ENCODE measurements around the gene NSA2. TPM values are rescaled to one million over a fixed set of nuclear protein-coding genes. Genes with fewer than 3 reads are reported as not detected.

The NSA2 gene
- total RNA-seq, 1 experiment from 2014 or later, result 75.6 TPM

DNA sequence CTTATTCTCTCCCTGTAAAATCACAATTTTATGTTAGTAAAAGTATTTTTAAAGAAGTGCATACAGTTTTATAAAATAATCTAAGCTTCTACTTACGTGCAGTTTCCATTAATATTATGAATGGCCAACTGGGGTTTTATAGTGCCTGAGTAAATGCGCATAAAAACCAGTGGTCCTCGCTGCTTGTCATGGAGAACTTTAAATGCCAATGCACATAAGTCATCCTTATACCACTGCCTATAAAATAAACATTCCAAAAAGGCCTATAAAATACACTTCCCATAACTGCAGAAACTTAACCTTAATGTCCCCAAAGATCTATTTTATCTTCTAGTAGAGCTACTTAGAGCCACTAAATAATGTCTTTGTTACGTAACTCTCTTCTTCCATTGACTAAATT is 28.6 kb upstream of the NSA2 start:
- Mint-ChIP-seq H3K9me3 (no peaks in the 10 kb centered on the region), H3K27me3 (ENCODE audit: low read depth) (no peaks in the 10 kb centered on the region), H3K4me1 (no peaks in the 10 kb centered on the region), H3K27ac (no peak overlapping the region), H3K36me3 (peaks cover 26% of the 10 kb centered on the region), H3K4me3 (no peak overlapping the region)
- ChIA-PET CTCF (no interaction called here), POLR2A (no interaction called here)
- DNase-seq (ENCODE audit: low spot score), result no peak
- ATAC-seq, result no peak
- TF ChIP-seq, protein P1, sequence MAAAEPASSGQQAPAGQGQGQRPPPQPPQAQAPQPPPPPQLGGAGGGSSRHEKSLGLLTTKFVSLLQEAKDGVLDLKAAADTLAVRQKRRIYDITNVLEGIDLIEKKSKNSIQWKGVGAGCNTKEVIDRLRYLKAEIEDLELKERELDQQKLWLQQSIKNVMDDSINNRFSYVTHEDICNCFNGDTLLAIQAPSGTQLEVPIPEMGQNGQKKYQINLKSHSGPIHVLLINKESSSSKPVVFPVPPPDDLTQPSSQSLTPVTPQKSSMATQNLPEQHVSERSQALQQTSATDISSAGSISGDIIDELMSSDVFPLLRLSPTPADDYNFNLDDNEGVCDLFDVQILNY (CRISPR knock-in tag; IDR thresholded peaks at IDR 0.05), result no peak
- no peak for TF ChIP-seq SMAD3 (CRISPR knock-in tag; IDR thresholded peaks at IDR 0.05; ENCODE audit: borderline replicate concordance)
- TF ChIP-seq, protein P2, sequence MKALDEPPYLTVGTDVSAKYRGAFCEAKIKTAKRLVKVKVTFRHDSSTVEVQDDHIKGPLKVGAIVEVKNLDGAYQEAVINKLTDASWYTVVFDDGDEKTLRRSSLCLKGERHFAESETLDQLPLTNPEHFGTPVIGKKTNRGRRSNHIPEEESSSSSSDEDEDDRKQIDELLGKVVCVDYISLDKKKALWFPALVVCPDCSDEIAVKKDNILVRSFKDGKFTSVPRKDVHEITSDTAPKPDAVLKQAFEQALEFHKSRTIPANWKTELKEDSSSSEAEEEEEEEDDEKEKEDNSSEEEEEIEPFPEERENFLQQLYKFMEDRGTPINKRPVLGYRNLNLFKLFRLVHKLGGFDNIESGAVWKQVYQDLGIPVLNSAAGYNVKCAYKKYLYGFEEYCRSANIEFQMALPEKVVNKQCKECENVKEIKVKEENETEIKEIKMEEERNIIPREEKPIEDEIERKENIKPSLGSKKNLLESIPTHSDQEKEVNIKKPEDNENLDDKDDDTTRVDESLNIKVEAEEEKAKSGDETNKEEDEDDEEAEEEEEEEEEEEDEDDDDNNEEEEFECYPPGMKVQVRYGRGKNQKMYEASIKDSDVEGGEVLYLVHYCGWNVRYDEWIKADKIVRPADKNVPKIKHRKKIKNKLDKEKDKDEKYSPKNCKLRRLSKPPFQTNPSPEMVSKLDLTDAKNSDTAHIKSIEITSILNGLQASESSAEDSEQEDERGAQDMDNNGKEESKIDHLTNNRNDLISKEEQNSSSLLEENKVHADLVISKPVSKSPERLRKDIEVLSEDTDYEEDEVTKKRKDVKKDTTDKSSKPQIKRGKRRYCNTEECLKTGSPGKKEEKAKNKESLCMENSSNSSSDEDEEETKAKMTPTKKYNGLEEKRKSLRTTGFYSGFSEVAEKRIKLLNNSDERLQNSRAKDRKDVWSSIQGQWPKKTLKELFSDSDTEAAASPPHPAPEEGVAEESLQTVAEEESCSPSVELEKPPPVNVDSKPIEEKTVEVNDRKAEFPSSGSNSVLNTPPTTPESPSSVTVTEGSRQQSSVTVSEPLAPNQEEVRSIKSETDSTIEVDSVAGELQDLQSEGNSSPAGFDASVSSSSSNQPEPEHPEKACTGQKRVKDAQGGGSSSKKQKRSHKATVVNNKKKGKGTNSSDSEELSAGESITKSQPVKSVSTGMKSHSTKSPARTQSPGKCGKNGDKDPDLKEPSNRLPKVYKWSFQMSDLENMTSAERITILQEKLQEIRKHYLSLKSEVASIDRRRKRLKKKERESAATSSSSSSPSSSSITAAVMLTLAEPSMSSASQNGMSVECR (CRISPR knock-in tag; IDR thresholded peaks at IDR 0.05; ENCODE audit: borderline replicate concordance), result no peak
- TF ChIP-seq, protein P3, sequence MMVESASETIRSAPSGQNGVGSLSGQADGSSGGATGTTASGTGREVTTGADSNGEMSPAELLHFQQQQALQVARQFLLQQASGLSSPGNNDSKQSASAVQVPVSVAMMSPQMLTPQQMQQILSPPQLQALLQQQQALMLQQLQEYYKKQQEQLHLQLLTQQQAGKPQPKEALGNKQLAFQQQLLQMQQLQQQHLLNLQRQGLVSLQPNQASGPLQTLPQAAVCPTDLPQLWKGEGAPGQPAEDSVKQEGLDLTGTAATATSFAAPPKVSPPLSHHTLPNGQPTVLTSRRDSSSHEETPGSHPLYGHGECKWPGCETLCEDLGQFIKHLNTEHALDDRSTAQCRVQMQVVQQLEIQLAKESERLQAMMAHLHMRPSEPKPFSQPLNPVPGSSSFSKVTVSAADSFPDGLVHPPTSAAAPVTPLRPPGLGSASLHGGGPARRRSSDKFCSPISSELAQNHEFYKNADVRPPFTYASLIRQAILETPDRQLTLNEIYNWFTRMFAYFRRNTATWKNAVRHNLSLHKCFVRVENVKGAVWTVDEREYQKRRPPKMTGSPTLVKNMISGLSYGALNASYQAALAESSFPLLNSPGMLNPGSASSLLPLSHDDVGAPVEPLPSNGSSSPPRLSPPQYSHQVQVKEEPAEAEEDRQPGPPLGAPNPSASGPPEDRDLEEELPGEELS (CRISPR knock-in tag; IDR thresholded peaks at IDR 0.05), result no peak
- TF ChIP-seq, protein P4, sequence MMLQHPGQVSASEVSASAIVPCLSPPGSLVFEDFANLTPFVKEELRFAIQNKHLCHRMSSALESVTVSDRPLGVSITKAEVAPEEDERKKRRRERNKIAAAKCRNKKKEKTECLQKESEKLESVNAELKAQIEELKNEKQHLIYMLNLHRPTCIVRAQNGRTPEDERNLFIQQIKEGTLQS (CRISPR knock-in tag; conservative IDR thresholded peaks at IDR 0.05), result no peak
- TF ChIP-seq ZNF396 (CRISPR knock-in tag; IDR thresholded peaks at IDR 0.05; ENCODE audit: borderline replicate concordance), result no peak
- TF ChIP-seq, protein P5, sequence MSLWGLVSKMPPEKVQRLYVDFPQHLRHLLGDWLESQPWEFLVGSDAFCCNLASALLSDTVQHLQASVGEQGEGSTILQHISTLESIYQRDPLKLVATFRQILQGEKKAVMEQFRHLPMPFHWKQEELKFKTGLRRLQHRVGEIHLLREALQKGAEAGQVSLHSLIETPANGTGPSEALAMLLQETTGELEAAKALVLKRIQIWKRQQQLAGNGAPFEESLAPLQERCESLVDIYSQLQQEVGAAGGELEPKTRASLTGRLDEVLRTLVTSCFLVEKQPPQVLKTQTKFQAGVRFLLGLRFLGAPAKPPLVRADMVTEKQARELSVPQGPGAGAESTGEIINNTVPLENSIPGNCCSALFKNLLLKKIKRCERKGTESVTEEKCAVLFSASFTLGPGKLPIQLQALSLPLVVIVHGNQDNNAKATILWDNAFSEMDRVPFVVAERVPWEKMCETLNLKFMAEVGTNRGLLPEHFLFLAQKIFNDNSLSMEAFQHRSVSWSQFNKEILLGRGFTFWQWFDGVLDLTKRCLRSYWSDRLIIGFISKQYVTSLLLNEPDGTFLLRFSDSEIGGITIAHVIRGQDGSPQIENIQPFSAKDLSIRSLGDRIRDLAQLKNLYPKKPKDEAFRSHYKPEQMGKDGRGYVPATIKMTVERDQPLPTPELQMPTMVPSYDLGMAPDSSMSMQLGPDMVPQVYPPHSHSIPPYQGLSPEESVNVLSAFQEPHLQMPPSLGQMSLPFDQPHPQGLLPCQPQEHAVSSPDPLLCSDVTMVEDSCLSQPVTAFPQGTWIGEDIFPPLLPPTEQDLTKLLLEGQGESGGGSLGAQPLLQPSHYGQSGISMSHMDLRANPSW (CRISPR knock-in tag; conservative IDR thresholded peaks at IDR 0.05; ENCODE audit: low read depth), result no peak
- TF ChIP-seq ZBTB21 (CRISPR knock-in tag; IDR thresholded peaks at IDR 0.05; ENCODE audit: borderline replicate concordance), result no peak
- no peak for TF ChIP-seq KAT7 (CRISPR knock-in tag; IDR thresholded peaks at IDR 0.05; ENCODE audit: borderline replicate concordance)
- TF ChIP-seq, protein P6, sequence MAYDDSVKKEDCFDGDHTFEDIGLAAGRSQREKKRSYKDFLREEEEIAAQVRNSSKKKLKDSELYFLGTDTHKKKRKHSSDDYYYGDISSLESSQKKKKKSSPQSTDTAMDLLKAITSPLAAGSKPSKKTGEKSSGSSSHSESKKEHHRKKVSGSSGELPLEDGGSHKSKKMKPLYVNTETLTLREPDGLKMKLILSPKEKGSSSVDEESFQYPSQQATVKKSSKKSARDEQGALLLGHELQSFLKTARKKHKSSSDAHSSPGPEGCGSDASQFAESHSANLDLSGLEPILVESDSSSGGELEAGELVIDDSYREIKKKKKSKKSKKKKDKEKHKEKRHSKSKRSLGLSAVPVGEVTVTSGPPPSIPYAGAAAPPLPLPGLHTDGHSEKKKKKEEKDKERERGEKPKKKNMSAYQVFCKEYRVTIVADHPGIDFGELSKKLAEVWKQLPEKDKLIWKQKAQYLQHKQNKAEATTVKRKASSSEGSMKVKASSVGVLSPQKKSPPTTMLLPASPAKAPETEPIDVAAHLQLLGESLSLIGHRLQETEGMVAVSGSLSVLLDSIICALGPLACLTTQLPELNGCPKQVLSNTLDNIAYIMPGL (CRISPR knock-in tag; IDR thresholded peaks at IDR 0.05), result no peak
- TF ChIP-seq, protein P7, sequence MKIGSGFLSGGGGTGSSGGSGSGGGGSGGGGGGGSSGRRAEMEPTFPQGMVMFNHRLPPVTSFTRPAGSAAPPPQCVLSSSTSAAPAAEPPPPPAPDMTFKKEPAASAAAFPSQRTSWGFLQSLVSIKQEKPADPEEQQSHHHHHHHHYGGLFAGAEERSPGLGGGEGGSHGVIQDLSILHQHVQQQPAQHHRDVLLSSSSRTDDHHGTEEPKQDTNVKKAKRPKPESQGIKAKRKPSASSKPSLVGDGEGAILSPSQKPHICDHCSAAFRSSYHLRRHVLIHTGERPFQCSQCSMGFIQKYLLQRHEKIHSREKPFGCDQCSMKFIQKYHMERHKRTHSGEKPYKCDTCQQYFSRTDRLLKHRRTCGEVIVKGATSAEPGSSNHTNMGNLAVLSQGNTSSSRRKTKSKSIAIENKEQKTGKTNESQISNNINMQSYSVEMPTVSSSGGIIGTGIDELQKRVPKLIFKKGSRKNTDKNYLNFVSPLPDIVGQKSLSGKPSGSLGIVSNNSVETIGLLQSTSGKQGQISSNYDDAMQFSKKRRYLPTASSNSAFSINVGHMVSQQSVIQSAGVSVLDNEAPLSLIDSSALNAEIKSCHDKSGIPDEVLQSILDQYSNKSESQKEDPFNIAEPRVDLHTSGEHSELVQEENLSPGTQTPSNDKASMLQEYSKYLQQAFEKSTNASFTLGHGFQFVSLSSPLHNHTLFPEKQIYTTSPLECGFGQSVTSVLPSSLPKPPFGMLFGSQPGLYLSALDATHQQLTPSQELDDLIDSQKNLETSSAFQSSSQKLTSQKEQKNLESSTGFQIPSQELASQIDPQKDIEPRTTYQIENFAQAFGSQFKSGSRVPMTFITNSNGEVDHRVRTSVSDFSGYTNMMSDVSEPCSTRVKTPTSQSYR (CRISPR knock-in tag; IDR thresholded peaks at IDR 0.05), result no peak
- TF ChIP-seq, protein P8, sequence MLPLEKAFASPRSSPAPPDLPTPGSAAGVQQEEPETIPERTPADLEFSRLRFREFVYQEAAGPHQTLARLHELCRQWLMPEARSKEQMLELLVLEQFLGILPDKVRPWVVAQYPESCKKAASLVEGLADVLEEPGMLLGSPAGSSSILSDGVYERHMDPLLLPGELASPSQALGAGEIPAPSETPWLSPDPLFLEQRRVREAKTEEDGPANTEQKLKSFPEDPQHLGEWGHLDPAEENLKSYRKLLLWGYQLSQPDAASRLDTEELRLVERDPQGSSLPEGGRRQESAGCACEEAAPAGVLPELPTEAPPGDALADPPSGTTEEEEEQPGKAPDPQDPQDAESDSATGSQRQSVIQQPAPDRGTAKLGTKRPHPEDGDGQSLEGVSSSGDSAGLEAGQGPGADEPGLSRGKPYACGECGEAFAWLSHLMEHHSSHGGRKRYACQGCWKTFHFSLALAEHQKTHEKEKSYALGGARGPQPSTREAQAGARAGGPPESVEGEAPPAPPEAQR (CRISPR knock-in tag; IDR thresholded peaks at IDR 0.05), result no peak
- no peak for TF ChIP-seq ZNF219 (CRISPR knock-in tag; IDR thresholded peaks at IDR 0.05; ENCODE audit: borderline replicate concordance)

All from WTC11 (cell line).